H1 (cell line): ENCODE data around the gene GGA2. TPM values are rescaled to one million over a fixed set of nuclear protein-coding genes. Genes with fewer than 3 reads are reported as not detected.

Experiments
- KDM5A ChIP-seq: fragments of 200-600 bp; IDR thresholded peaks from 2 replicates; pipeline ENCODE4 v1.7.1; 2012; ENCODE audit warnings: mild to moderate bottlenecking, low read length, inconsistent platforms, mixed read lengths
- POLR2A ChIP-seq, 2 experiments: IDR thresholded peaks; 1 replicate in 1 of 2; 2 replicates in 1 of 2; pipeline ENCODE4 v1.6.1; 2011; ENCODE audit warnings: low read depth in 2 of 2, low read length in 2 of 2, mild to moderate bottlenecking in 2 of 2; ENCODE audit errors: control extremely low read depth in 1 of 2
- polyA plus RNA-seq, 7 experiments: library from polyadenylated mRNA; depleted of rRNA in 3 of 7; stranded (reverse) in 5 of 7; unstranded in 2 of 7; fragments of >200 nt in 5 of 7; fragments of 200-250 nt in 2 of 7; gene quantifications; 1 replicate in 5 of 7; 2 replicates in 1 of 7; 4 replicates in 1 of 7; pipeline versions ENCODE4 v1.2.1 to v1.2.3, GENCODE V29; 2011 to 2013; ENCODE audit warnings: missing spikeins in 2 of 7, mixed read lengths in 2 of 7
- total RNA-seq: library from RNA; stranded (reverse); fragmentation: NEBNext Ultra II Directional; extraction: Animal tissue kit (Norgen Biotek cat#: 25700); gene quantifications from 2 replicates; pipeline ENCODE4 v1.2.1, GENCODE V29; 2021
- TF ChIP-seq, protein P1 (sequence below): IDR thresholded peaks from 2 replicates; pipeline ENCODE4 v1.6.1; 2011; ENCODE audit warnings: low read depth, mild to moderate bottlenecking, low read length; ENCODE audit not compliant: insufficient read depth

The GGA2 gene
- total and polyA plus RNA-seq, 2 of the 8 experiments (the other 6 are each of a cell fraction or from before 2014, with no cell fraction given), result 65.8 to 114 TPM

DNA sequence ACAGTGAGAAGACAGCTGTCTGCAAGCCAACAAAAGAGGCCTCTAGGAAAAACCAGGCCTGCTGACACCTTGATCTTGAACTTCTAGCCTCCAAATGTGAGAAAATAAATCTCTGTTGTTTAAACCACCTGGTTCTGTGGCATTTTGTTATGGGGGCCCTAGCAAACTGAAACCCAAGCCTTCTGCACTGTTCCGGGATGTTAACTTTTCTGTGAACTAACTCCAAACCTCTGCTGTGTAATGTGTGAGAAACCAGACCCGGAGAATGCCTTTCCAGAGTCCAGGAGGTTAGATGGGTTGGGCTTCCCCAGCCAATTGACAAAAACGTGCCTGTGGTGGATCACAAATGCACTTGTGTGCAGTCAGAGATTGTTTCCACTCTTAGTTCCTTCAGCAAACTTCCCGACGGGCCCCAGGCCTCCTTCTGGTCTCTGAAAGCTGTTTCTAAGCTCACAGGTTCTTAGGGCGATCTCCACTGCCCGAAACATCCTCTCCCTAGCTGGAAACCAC, 13.6 kb upstream of the GGA2 start (continued):
- TF ChIP-seq, protein P1, sequence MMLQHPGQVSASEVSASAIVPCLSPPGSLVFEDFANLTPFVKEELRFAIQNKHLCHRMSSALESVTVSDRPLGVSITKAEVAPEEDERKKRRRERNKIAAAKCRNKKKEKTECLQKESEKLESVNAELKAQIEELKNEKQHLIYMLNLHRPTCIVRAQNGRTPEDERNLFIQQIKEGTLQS, result no peak
- TF ChIP-seq KDM5A (no peak), POLR2A (IDR thresholded peaks at IDR 0.05; ENCODE audit: control extremely low read depth in 1 of 2, low read depth in 2 of 2, low read length in 2 of 2) (no peak)
- TF ChIP-seq, all 59 proteins: peak for 0
